ENCODE results near the gene IL1RAPL2. TPM values are rescaled to one million over a fixed set of nuclear protein-coding genes. Genes with fewer than 3 reads are reported as not detected.

IL1RAPL2 gene
- total and polyA plus RNA-seq, 2 donors (not counting 3 experiments of a cell fraction or from before 2014, with no cell fraction given), result not detected

DNA sequence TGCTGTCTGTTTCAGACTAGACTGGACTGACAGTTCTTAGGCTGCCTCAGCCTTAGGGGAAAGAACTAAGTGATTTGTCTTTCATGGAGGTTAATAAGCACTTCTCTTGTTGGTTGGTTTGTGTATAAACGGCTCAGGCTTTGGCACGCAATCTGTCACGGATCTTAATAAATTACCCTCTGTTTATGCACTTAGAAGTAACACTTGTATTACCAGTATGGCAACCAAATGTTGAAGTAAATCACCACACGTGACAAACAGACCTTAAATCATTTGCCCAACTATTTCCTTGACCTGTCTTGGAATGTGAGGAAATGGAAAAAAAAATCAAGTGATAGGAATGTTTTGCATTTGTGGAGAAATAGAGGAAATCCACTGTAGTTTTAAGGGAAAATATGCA, 584.6 kb downstream of the IL1RAPL2 start:
- intact Hi-C loops (cut with micrococcal nuclease), result no loop called here
- Histone ChIP-seq H4K20me1 (replicated peaks; ENCODE audit: control insufficient read depth, extremely low read depth, insufficient read depth, low read length) (no peaks in the 10 kb centered on the region), H3K27me3 (ENCODE audit: control insufficient read depth in 2 of 2, insufficient read depth in 2 of 2, low read length in 2 of 2) (no peaks in the 10 kb centered on the region), H3K9ac (replicated peaks; ENCODE audit: extremely low read depth, insufficient read depth, low read length) (no peak overlapping the region), H2AFZ (ENCODE audit: low read depth, low read length) (no peak overlapping the region), H3K9me1 (replicated peaks; ENCODE audit: control insufficient read depth, extremely low read depth, insufficient read depth, low read length) (no peaks in the 10 kb centered on the region), H3K9me3 (replicated peaks; ENCODE audit: control insufficient read depth, insufficient read depth, low read length) (no peaks in the 10 kb centered on the region), H3K4me2 (ENCODE audit: insufficient read depth, low read length) (no peak overlapping the region), H3K4me3 (replicated peaks in 1 of 3; ENCODE audit: insufficient read depth in 1 of 3, low read depth in 1 of 3, low read length in 3 of 3) (no peak overlapping the region), H3K27ac (ENCODE audit: insufficient read depth, low read depth, low read length) (no peak overlapping the region), H3K36me3 (ENCODE audit: control insufficient read depth in 2 of 2, extremely low read depth in 1 of 2, insufficient read depth in 2 of 2, low read length in 2 of 2) (no peaks in the 10 kb centered on the region), H3K4me1 (ENCODE audit: control insufficient read depth, extremely low read depth, insufficient read depth, low read length) (no peaks in the 10 kb centered on the region), H3K79me2 (ENCODE audit: control insufficient read depth, insufficient read depth, low read length) (no peaks in the 10 kb centered on the region)
- no TSS peak for BruUV-seq (replicated peaks)
- TF ChIP-seq EZH2 (IDR thresholded peaks at IDR 0.05; ENCODE audit: borderline replicate concordance, low read depth, low read length, severe bottlenecking), result no peak
- TF ChIP-seq, protein P1, sequence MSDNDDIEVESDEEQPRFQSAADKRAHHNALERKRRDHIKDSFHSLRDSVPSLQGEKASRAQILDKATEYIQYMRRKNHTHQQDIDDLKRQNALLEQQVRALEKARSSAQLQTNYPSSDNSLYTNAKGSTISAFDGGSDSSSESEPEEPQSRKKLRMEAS (IDR thresholded peaks at IDR 0.05; ENCODE audit: insufficient read depth, insufficient read length), result no peak
- TF ChIP-seq, protein P2, sequence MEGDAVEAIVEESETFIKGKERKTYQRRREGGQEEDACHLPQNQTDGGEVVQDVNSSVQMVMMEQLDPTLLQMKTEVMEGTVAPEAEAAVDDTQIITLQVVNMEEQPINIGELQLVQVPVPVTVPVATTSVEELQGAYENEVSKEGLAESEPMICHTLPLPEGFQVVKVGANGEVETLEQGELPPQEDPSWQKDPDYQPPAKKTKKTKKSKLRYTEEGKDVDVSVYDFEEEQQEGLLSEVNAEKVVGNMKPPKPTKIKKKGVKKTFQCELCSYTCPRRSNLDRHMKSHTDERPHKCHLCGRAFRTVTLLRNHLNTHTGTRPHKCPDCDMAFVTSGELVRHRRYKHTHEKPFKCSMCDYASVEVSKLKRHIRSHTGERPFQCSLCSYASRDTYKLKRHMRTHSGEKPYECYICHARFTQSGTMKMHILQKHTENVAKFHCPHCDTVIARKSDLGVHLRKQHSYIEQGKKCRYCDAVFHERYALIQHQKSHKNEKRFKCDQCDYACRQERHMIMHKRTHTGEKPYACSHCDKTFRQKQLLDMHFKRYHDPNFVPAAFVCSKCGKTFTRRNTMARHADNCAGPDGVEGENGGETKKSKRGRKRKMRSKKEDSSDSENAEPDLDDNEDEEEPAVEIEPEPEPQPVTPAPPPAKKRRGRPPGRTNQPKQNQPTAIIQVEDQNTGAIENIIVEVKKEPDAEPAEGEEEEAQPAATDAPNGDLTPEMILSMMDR (IDR thresholded peaks at IDR 0.05; ENCODE audit: extremely low read depth in 1 of 2, insufficient read depth in 1 of 2, low read depth in 1 of 2, low read length in 2 of 2), result no peak
- TF ChIP-seq POLR2A (IDR thresholded peaks at IDR 0.05; ENCODE audit: low read depth, low read length), result no peak
- TF ChIP-seq FOS (IDR thresholded peaks at IDR 0.05; ENCODE audit: borderline replicate concordance, insufficient read depth, low read length), result no peak
- TF ChIP-seq POLR2AphosphoS5 (IDR thresholded peaks at IDR 0.05; ENCODE audit: insufficient read depth, low read depth, low read length), result no peak
- TF ChIP-seq JUN (IDR thresholded peaks at IDR 0.05; ENCODE audit: borderline replicate concordance, insufficient read depth, insufficient read length, low read depth), result no peak
- TF ChIP-seq GATA2 (IDR thresholded peaks at IDR 0.05; ENCODE audit: insufficient read depth, insufficient read length, low read depth, low read length), result no peak
- TF ChIP-seq MYC (IDR thresholded peaks at IDR 0.05; ENCODE audit: low read depth, low read length), result no peak
- DNase-seq (ENCODE audit: low read depth, low spot score) (peak; percentile 59), FAIRE-seq (no peak)
- CTCF ChIA-PET, result no interaction called here
- POLR2A ChIA-PET, result no interaction called here
- dilution Hi-C loops (cut with MboI; ENCODE audit: extremely low pct_ligation_motif_present, low sequenced_read_pairs), result no loop called here
